ENCODE measurements around the gene CHAT. TPM values are rescaled to one million over a fixed set of nuclear protein-coding genes. Genes with fewer than 3 reads are reported as not detected.

Gene CHAT
- total RNA-seq, 1 experiment from 2014 or later: not detected

GRCh38 chr10:49631975-49632374 lies 18.1 kb downstream of the CHAT start:
- H4K91ac ChIP-seq (ENCODE audit: insufficient read length, low read depth, low read length): no peak overlapping the region
- H3K79me2 ChIP-seq (ENCODE audit: insufficient read depth, low read length): no peaks in the 10 kb centered on the region
- DNase-seq: no peak
- H3K23ac ChIP-seq (ENCODE audit: insufficient read length, low read depth, low read length): no peak overlapping the region
- no peak overlapping the region for H2BK15ac ChIP-seq (ENCODE audit: low read depth, low read length)
- no peak overlapping the region for H3K56ac ChIP-seq (ENCODE audit: insufficient read length, low read depth, low read length)
- H3K4me1 Mint-ChIP-seq: no peaks in the 10 kb centered on the region
- no peak overlapping the region for H2BK5ac ChIP-seq (ENCODE audit: insufficient read length, low read length)
- H4K8ac ChIP-seq (replicated peaks; ENCODE audit: insufficient read length, low read depth, low read length): no peak overlapping the region
- H4K5ac ChIP-seq (ENCODE audit: insufficient read length, low read depth, low read length): no peak overlapping the region
- H3T11ph ChIP-seq (ENCODE audit: low read length): no peak overlapping the region
- H3K9ac ChIP-seq (ENCODE audit: extremely low read depth, insufficient read length, low read length): no peak overlapping the region
- TF ChIP-seq CTCF (conservative IDR thresholded peaks at IDR 0.05): no peak
- H3K27me3 Mint-ChIP-seq (ENCODE audit: low read depth): peaks cover 18% of the 10 kb centered on the region
- no peak overlapping the region for H3K14ac ChIP-seq (ENCODE audit: insufficient read depth, low read length)
- H3K4me2 ChIP-seq (ENCODE audit: insufficient read depth, insufficient read length, low read length): no peak overlapping the region
- H3K23me2 ChIP-seq (ENCODE audit: insufficient read length, low read depth, low read length, poor library complexity, severe bottlenecking): no peaks in the 10 kb centered on the region
- H3K4me1 ChIP-seq (ENCODE audit: insufficient read depth, low read length): no peaks in the 10 kb centered on the region
- no peaks in the 10 kb centered on the region for H3K27me3 ChIP-seq (ENCODE audit: insufficient read depth, low read length)
- H3K27ac ChIP-seq (ENCODE audit: insufficient read length, low read depth, low read length): no peak overlapping the region
- H3K9me3 Mint-ChIP-seq: no peaks in the 10 kb centered on the region
- H3K9me3 ChIP-seq (ENCODE audit: control insufficient read depth, low read depth, low read length): no peaks in the 10 kb centered on the region
- H3K36me3 Mint-ChIP-seq (ENCODE audit: insufficient read depth in 1 of 3, low read depth in 3 of 3): no peaks in the 10 kb centered on the region
- no peak overlapping the region for H3K18ac ChIP-seq (ENCODE audit: insufficient read length, low read depth, low read length)
- no peaks in the 10 kb centered on the region for H3K79me1 ChIP-seq (ENCODE audit: insufficient read depth, low read depth, low read length, poor library complexity, severe bottlenecking)
- H2AK5ac ChIP-seq (ENCODE audit: insufficient read length, low read length): no peak overlapping the region
- H2BK120ac ChIP-seq (ENCODE audit: low read depth, low read length, poor library complexity, severe bottlenecking): no peak overlapping the region
- H3K4me3 Mint-ChIP-seq: no peak overlapping the region
- H4K20me1 ChIP-seq (ENCODE audit: control insufficient read depth, insufficient read depth, insufficient read length): no peaks in the 10 kb centered on the region
- H2AFZ ChIP-seq (ENCODE audit: low read length): no peak overlapping the region
- H2BK12ac ChIP-seq (ENCODE audit: insufficient read length, low read depth, low read length): no peak overlapping the region
- no peak overlapping the region for H3K4ac ChIP-seq (ENCODE audit: low read depth, low read length)
- no peak overlapping the region for H2BK20ac ChIP-seq (ENCODE audit: low read depth, low read length, poor library complexity, severe bottlenecking)
- no peak overlapping the region for H3K27ac Mint-ChIP-seq
- no CpG with 5 or more reads among the region's 6 CpGs for WGBS (ENCODE audit: extremely low coverage, insufficient read length, low lambda C conversion rate)
